Hepatocyte (in vitro differentiated cells): Measurements from ENCODE around the gene ACSL5. TPM values are rescaled to one million over a fixed set of nuclear protein-coding genes. Genes with fewer than 3 reads are reported as not detected.

Experiments used
- DNase-seq: peaks from one replicate; pipeline ENCODE4 v3.0.0-alpha.2; 2016; ENCODE audit warnings: low spot score
- H2AFZ ChIP-seq: fragments of 200-600 bp; sonication (generic); 2 replicates; pipeline ENCODE4 v1.6.0; 2016; ENCODE audit warnings: antibody characterized with exemption, mild to moderate bottlenecking
- H3K27ac ChIP-seq: fragments of 200-600 bp; sonication (generic); 2 replicates; pipeline ENCODE4 v1.5.1; 2016; ENCODE audit warnings: mild to moderate bottlenecking
- H3K27me3 ChIP-seq: fragments of 200-600 bp; sonication (generic); 2 replicates; pipeline ENCODE4 v1.6.1; 2016
- H3K36me3 ChIP-seq: fragments of 200-600 bp; sonication (generic); replicated peaks from 2 replicates; pipeline ENCODE4 v1.5.1; 2016; ENCODE audit warnings: low read depth; ENCODE audit not compliant: insufficient read depth
- H3K4me1 ChIP-seq: fragments of 200-600 bp; sonication (generic); 2 replicates; pipeline ENCODE4 v1.5.1; 2016; ENCODE audit warnings: mild to moderate bottlenecking, moderate library complexity; ENCODE audit not compliant: insufficient read depth
- H3K4me2 ChIP-seq: fragments of 200-600 bp; sonication (generic); 2 replicates; pipeline ENCODE4 v1.6.0; 2016
- H3K4me3 ChIP-seq: fragments of 200-600 bp; sonication (generic); 2 replicates; pipeline ENCODE4 v1.5.1; 2016; ENCODE audit warnings: mild to moderate bottlenecking
- H3K79me2 ChIP-seq: fragments of 200-600 bp; sonication (generic); 2 replicates; pipeline ENCODE4 v1.6.0; 2017; ENCODE audit warnings: mild to moderate bottlenecking
- H3K9me2 ChIP-seq: fragments of 200-600 bp; sonication (generic); replicated peaks from 2 replicates; pipeline ENCODE4 v1.6.0; 2017; ENCODE audit warnings: mild to moderate bottlenecking; ENCODE audit not compliant: insufficient read depth
- H3K9me3 ChIP-seq: fragments of 200-600 bp; sonication (generic); 2 replicates; pipeline ENCODE4 v1.5.1; 2016; ENCODE audit warnings: low read depth, mild to moderate bottlenecking
- H4K20me1 ChIP-seq: fragments of 200-600 bp; sonication (generic); 2 replicates; pipeline ENCODE4 v1.6.0; 2016; ENCODE audit warnings: mild to moderate bottlenecking; ENCODE audit not compliant: insufficient read depth, poor library complexity, severe bottlenecking
- EZH2 ChIP-seq: fragments of 200-600 bp; sonication (generic); IDR thresholded peaks from 2 replicates; pipeline ENCODE4 v1.6.1; 2016; ENCODE audit warnings: antibody characterized with exemption, mild to moderate bottlenecking, borderline replicate concordance
- EZH2phosphoT487 ChIP-seq: fragments of 200-600 bp; sonication (generic); IDR thresholded peaks from one replicate; pipeline ENCODE4 v1.6.1; 2018; ENCODE audit warnings: antibody characterized with exemption, mild to moderate bottlenecking, low read depth, moderate library complexity; ENCODE audit not compliant: unreplicated experiment, severe bottlenecking
- WGBS: methylation state at CpG from one replicate; pipeline ENCODE4 v1.1.6; 2016; ENCODE audit warnings: low lambda C conversion rate; ENCODE audit errors: missing lambda C conversion rate; 5-methylcytosine and 5-hydroxymethylcytosine counted together
- polyA plus RNA-seq: library from polyadenylated mRNA; unstranded; fragments of >200 nt; fragmentation: Nextera tagmentation; extraction: Ambion mirVana; gene quantifications from 2 replicates; pipeline ENCODE4 v1.2.1, GENCODE V29; 2016
- total RNA-seq: library from RNA; depleted of rRNA; stranded (reverse); fragments of >200 nt; gene quantifications from 2 replicates; pipeline ENCODE4 v1.2.3, GENCODE V29; 2014
- TF ChIP-seq, protein P1 (sequence below): fragments of 200-600 bp; sonication (generic); IDR thresholded peaks from 2 replicates; pipeline ENCODE4 v1.5.1; 2016; ENCODE audit warnings: antibody characterized with exemption, mild to moderate bottlenecking; ENCODE audit not compliant: poor library complexity

ACSL5 gene
- total and polyA plus RNA-seq, 2 experiments from 2014 or later, result 22.7 to 40.2 TPM

DNA sequence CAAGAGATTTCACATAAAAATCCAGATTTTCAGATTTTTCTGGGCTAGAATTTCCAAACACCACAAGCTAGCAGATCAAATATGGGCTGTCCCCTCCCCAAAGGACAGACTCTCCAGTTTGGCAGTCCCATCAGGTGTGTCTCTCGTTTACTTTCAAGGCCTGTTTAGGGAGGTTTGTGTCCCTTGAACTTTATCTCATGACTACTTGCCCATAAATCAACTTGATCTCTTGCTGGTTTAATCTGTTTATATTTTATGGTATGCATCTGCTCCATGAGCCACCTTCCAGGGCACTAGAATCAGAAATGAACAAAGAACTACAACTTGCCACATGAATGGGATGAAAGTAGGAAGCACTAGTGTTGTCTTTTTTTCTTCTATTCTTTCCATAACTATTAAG is 67.6 kb downstream of the ACSL5 start:
- TF ChIP-seq, protein P1, sequence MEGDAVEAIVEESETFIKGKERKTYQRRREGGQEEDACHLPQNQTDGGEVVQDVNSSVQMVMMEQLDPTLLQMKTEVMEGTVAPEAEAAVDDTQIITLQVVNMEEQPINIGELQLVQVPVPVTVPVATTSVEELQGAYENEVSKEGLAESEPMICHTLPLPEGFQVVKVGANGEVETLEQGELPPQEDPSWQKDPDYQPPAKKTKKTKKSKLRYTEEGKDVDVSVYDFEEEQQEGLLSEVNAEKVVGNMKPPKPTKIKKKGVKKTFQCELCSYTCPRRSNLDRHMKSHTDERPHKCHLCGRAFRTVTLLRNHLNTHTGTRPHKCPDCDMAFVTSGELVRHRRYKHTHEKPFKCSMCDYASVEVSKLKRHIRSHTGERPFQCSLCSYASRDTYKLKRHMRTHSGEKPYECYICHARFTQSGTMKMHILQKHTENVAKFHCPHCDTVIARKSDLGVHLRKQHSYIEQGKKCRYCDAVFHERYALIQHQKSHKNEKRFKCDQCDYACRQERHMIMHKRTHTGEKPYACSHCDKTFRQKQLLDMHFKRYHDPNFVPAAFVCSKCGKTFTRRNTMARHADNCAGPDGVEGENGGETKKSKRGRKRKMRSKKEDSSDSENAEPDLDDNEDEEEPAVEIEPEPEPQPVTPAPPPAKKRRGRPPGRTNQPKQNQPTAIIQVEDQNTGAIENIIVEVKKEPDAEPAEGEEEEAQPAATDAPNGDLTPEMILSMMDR, result no peak
- TF ChIP-seq EZH2phosphoT487 (no peak), EZH2 (no peak)
- peaks cover 9% of the 10 kb centered on the region for H3K4me1 ChIP-seq
- no peak overlapping the region for H2AFZ ChIP-seq
- peaks cover 20% of the 10 kb centered on the region for H3K79me2 ChIP-seq
- H3K27me3 ChIP-seq, result no peaks in the 10 kb centered on the region
- no peak for DNase-seq
- H3K36me3 ChIP-seq, result no peaks in the 10 kb centered on the region
- H4K20me1 ChIP-seq, result no peaks in the 10 kb centered on the region
- no peak overlapping the region for H3K4me3 ChIP-seq
- no peak overlapping the region for H3K4me2 ChIP-seq
- no peak overlapping the region for H3K27ac ChIP-seq
- no peaks in the 10 kb centered on the region for H3K9me2 ChIP-seq
- H3K9me3 ChIP-seq, result no peaks in the 10 kb centered on the region
- 85% methylated on average over 1 of the region's 1 CpG for WGBS

DNA sequence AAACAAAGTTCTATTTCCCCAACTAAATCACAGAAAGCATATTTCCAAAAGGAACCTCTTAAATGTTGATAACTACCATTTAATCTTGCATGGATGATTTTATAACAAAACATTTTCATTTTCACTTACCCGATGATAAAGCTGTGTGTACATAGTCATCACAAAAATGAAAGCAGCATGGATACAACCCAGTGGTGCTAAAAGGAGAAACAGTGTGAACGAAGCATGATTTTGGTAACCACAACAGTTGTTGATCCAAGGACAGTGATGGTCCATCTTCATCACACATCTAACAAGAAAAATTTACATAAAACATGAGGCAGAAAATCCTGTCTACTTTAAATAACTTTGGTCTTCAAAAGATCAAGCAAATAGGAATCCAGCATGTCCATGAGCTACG is 68.1 kb downstream of the ACSL5 start:
- no peak overlapping the region for H2AFZ ChIP-seq
- H3K79me2 ChIP-seq, result peaks cover 21% of the 10 kb centered on the region
- H3K36me3 ChIP-seq, result no peaks in the 10 kb centered on the region
- no peaks in the 10 kb centered on the region for H4K20me1 ChIP-seq
- H3K4me3 ChIP-seq, result no peak overlapping the region
- H3K4me2 ChIP-seq, result no peak overlapping the region
- no peaks in the 10 kb centered on the region for H3K9me3 ChIP-seq
- H3K9me2 ChIP-seq, result no peaks in the 10 kb centered on the region
- TF ChIP-seq EZH2phosphoT487 (no peak), EZH2 (no peak)
- TF ChIP-seq, protein P1, result no peak
- no peak overlapping the region for H3K27ac ChIP-seq
- H3K4me1 ChIP-seq, result peaks cover 9% of the 10 kb centered on the region
- H3K27me3 ChIP-seq, result no peaks in the 10 kb centered on the region
- WGBS, result 76% methylated on average over 3 of the region's 3 CpGs
- DNase-seq, result no peak

DNA sequence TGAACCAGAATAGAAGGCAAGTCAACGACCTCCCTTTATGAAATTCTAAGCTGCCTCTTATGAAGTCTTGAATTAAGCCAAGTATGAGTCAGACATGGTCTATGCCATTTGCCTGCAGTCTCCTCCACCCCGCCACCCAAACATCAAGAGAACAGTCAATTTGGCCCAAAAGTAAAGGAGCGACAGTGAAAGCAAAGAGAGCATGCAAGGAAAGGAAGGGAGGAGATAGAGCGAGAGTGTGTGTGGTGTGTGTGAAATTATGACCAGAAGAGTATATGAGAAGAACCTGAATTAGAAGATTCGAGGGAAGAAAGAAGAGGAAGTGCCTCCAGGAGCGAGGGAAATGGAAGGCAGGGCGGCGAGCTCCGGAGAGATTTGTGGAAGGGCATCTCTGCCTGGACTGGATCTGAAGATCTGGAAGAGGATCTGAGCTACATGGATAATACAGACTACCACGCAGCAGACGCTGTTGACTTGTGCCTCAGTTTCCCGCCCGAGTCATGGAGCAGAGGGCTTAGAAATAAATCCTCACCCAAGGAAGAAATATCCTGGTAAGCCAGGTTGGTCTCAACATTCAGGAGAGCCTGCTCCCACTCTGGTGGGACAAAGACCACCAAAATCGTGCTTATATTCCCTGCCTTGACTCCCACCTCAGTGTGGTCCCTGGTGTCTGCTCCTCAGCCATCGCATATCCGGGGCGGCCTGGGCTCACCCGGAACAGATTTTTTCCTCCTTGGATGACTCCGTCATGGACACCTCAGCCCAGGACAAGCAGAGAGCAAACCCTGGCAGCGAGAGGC is 72.3 kb downstream of the ACSL5 start:
- Histone ChIP-seq H3K36me3 (no peaks in the 10 kb centered on the region), H3K79me2 (peaks cover 53% of the 10 kb centered on the region), H2AFZ (peak overlapping the region; percentile 96), H3K27ac (peak overlapping the region; percentile 98), H3K9me2 (no peaks in the 10 kb centered on the region), H3K27me3 (no peaks in the 10 kb centered on the region), H3K9me3 (no peaks in the 10 kb centered on the region), H3K4me3 (peak overlapping the region; percentile 99), H4K20me1 (no peaks in the 10 kb centered on the region), H3K4me2 (peak overlapping the region; percentile 93), H3K4me1 (peaks cover 14% of the 10 kb centered on the region)
- WGBS, result 6% methylated on average over 20 of the region's 20 CpGs
- TF ChIP-seq, protein P1, result no peak
- peak; percentile 8 for DNase-seq
